IMR-90 (cell line): ENCODE measurements around the gene CCNJ. TPM values are rescaled to one million over a fixed set of nuclear protein-coding genes. Genes with fewer than 3 reads are reported as not detected.

Source experiments
- ATAC-seq: fragments of 200-7000 bp; cut with Tn5 transposase; 2 replicates; pipeline ENCODE4 v1.9.1; 2020; ENCODE audit warnings: low read depth, mild to moderate bottlenecking, moderate library complexity
- BruUV-seq: library from RNA; stranded (reverse); fragments of 400-500 nt; replicated peaks from 2 replicates; lab custom pipeline; 2021; lab: Mats Ljungman, UMichigan
- CTCF ChIA-PET: fragments of 300-600 bp; formaldehyde crosslinking; extraction: SDS; loops from one replicate; lab custom pipeline; 2021; ENCODE audit warnings: antibody characterized with exemption; lab: Yijun Ruan, JAX
- POLR2A ChIA-PET: fragments of 300-600 bp; sonication (Branson Sonifier 250); formaldehyde crosslinking; loops from one replicate; lab custom pipeline; 2022; ENCODE audit warnings: antibody characterized with exemption; ENCODE audit not compliant: unreplicated experiment; lab: Charles Lee
- DNase-seq: peaks from one replicate; pipeline ENCODE4 v3.0.0; 2013
- H2AFZ ChIP-seq: replicated peaks from 2 replicates; pipeline ENCODE3; 2013; ENCODE audit warnings: low read length, mild to moderate bottlenecking; ENCODE audit not compliant: poor library complexity
- H2AK5ac ChIP-seq: 2 replicates; pipeline ENCODE4 v1.6.1; 2013; ENCODE audit warnings: low read depth, low read length, inconsistent platforms
- H2AK9ac ChIP-seq: replicated peaks from 2 replicates; pipeline ENCODE3; 2013; ENCODE audit warnings: mild to moderate bottlenecking, low read depth, low read length, moderate library complexity; ENCODE audit not compliant: poor library complexity
- H2BK120ac ChIP-seq: 2 replicates; pipeline ENCODE4 v1.6.1; 2013; ENCODE audit warnings: low read depth, low read length, inconsistent platforms
- H2BK15ac ChIP-seq: 3 replicates; pipeline ENCODE4 v1.6.1; 2013; ENCODE audit warnings: low read depth, low read length, inconsistent platforms
- H2BK20ac ChIP-seq: 2 replicates; pipeline ENCODE4 v1.6.1; 2013; ENCODE audit warnings: low read depth, mild to moderate bottlenecking, inconsistent platforms, low read length, moderate library complexity
- H2BK5ac ChIP-seq: 2 replicates; pipeline ENCODE4 v1.6.1; 2013; ENCODE audit warnings: mild to moderate bottlenecking, low read depth, low read length, inconsistent platforms; ENCODE audit not compliant: poor library complexity, severe bottlenecking
- H3K14ac ChIP-seq: replicated peaks from 2 replicates; pipeline ENCODE4 v1.6.1; 2013; ENCODE audit warnings: low read depth, low read length, inconsistent platforms
- H3K18ac ChIP-seq: 2 replicates; pipeline ENCODE4 v1.6.1; 2013; ENCODE audit warnings: low read depth, low read length, control low read depth
- H3K23ac ChIP-seq: 2 replicates; pipeline ENCODE4 v1.6.1; 2013; ENCODE audit warnings: low read depth, low read length, inconsistent platforms
- H3K27ac ChIP-seq: 2 replicates; pipeline ENCODE4 v1.5.1; 2013; ENCODE audit warnings: mild to moderate bottlenecking, control low read depth, low read length; ENCODE audit not compliant: insufficient read depth
- H3K27me3 ChIP-seq: 2 replicates; pipeline ENCODE4 v1.6.1; 2013; ENCODE audit warnings: low read length; ENCODE audit not compliant: control insufficient read depth, insufficient read depth
- H3K36me3 ChIP-seq: 2 replicates; pipeline ENCODE4 v1.6.1; 2013; ENCODE audit warnings: low read length, mixed read lengths; ENCODE audit not compliant: control insufficient read depth, insufficient read depth
- H3K4ac ChIP-seq: 2 replicates; pipeline ENCODE4 v1.6.1; 2013; ENCODE audit warnings: low read depth, low read length, inconsistent platforms
- H3K4me1 ChIP-seq: 2 replicates; pipeline ENCODE4 v1.6.1; 2013; ENCODE audit warnings: low read length, mixed read lengths; ENCODE audit not compliant: control insufficient read depth, insufficient read depth
- H3K4me2 ChIP-seq: 2 replicates; pipeline ENCODE4 v1.6.1; 2013; ENCODE audit warnings: low read depth, mild to moderate bottlenecking, control low read depth, low read length, moderate library complexity
- H3K4me3 ChIP-seq: 2 replicates; pipeline ENCODE4 v1.5.1; 2013; ENCODE audit warnings: low read depth, mild to moderate bottlenecking, control low read depth, low read length, moderate library complexity; ENCODE audit not compliant: insufficient read depth
- H3K56ac ChIP-seq: 2 replicates; pipeline ENCODE4 v1.6.1; 2013; ENCODE audit warnings: low read length, inconsistent platforms; ENCODE audit not compliant: insufficient read depth; ENCODE audit errors: extremely low read depth
- H3K79me1 ChIP-seq, 2 experiments: 2 replicates each; pipeline ENCODE4 v1.6.1; 2013; ENCODE audit warnings: low read length in 2 of 2, inconsistent platforms in 1 of 2, low read depth in 1 of 2
- H3K9ac ChIP-seq: 2 replicates; pipeline ENCODE4 v1.6.1; 2013; ENCODE audit warnings: low read depth, low read length, control low read depth
- H3K9me1 ChIP-seq: 2 replicates; pipeline ENCODE4 v1.6.1; 2013; ENCODE audit warnings: low read length, inconsistent platforms; ENCODE audit not compliant: insufficient read depth
- H3K9me3 ChIP-seq: 2 replicates; pipeline ENCODE4 v1.6.1; 2013; ENCODE audit warnings: low read length; ENCODE audit not compliant: control insufficient read depth, insufficient read depth
- H4K20me1 ChIP-seq: 2 replicates; pipeline ENCODE4 v1.6.1; 2013; ENCODE audit warnings: low read length, inconsistent platforms; ENCODE audit not compliant: insufficient read depth
- H4K5ac ChIP-seq: 2 replicates; pipeline ENCODE4 v1.6.1; 2013; ENCODE audit warnings: mild to moderate bottlenecking, low read depth, low read length, control low read depth
- H4K8ac ChIP-seq, 2 experiments: 2 replicates each; pipeline ENCODE4 v1.6.1; 2013; ENCODE audit warnings: low read depth in 2 of 2, low read length in 2 of 2, control low read depth in 1 of 2, inconsistent platforms in 1 of 2
- H4K91ac ChIP-seq: 2 replicates; pipeline ENCODE4 v1.6.1; 2013; ENCODE audit warnings: low read depth, low read length, inconsistent platforms; ENCODE audit not compliant: insufficient read depth
- BHLHE40 ChIP-seq: fragments of 150-350 bp; IDR thresholded peaks from 2 replicates; pipeline ENCODE4 v1.6.1; 2016; ENCODE audit warnings: mild to moderate bottlenecking, low read depth, low read length
- CEBPB ChIP-seq: IDR thresholded peaks from 2 replicates; pipeline ENCODE4 v1.6.1; 2012; ENCODE audit warnings: low read depth, low read length, improper control_type of control experiment
- CHD1 ChIP-seq: IDR thresholded peaks from 2 replicates; pipeline ENCODE4 v1.6.1; 2012; ENCODE audit warnings: low read depth, low read length, improper control_type of control experiment
- FOS ChIP-seq: fragments of 150-350 bp; IDR thresholded peaks from 2 replicates; pipeline ENCODE4 v1.6.1; 2016; ENCODE audit warnings: low read depth, low read length
- MAFK ChIP-seq: IDR thresholded peaks from 2 replicates; pipeline ENCODE4 v1.6.1; 2012; ENCODE audit warnings: low read depth, low read length, improper control_type of control experiment
- MAZ ChIP-seq: IDR thresholded peaks from 2 replicates; pipeline ENCODE4 v1.6.1; 2012; ENCODE audit warnings: low read depth, mild to moderate bottlenecking, low read length, improper control_type of control experiment, moderate library complexity, borderline replicate concordance
- RAD21 ChIP-seq: IDR thresholded peaks from 2 replicates; pipeline ENCODE4 v1.6.1; 2012; ENCODE audit warnings: low read length, improper control_type of control experiment
- RCOR1 ChIP-seq: IDR thresholded peaks from 2 replicates; pipeline ENCODE4 v1.6.1; 2012; ENCODE audit warnings: mild to moderate bottlenecking, low read length, improper control_type of control experiment; ENCODE audit not compliant: insufficient replicate concordance
- RFX5 ChIP-seq: IDR thresholded peaks from 2 replicates; pipeline ENCODE4 v1.8.0; 2012; ENCODE audit warnings: low read depth, mild to moderate bottlenecking, low read length, moderate library complexity
- SMC3 ChIP-seq: fragments of 150-350 bp; IDR thresholded peaks from 2 replicates; pipeline ENCODE4 v1.6.1; 2016; ENCODE audit warnings: low read depth, mild to moderate bottlenecking, antibody characterized with exemption, low read length, moderate library complexity
- WGBS, 2 experiments: methylation state at CpG; one replicate each; pipeline versions ENCODE4 v1.1.5 to v1.1.7; 2013; ENCODE audit warnings: missing lambda C conversion rate in 2 of 2; ENCODE audit not compliant: insufficient read length in 1 of 2; ENCODE audit errors: extremely low coverage in 2 of 2; 5-methylcytosine and 5-hydroxymethylcytosine counted together
- dilution Hi-C: fragments of 300-500 bp; cut with HindIII; formaldehyde crosslinking; loops from one replicate; pipeline ENCODE4 v1.14.3; 2018; ENCODE audit warnings: low sequenced_read_pairs; ENCODE audit not compliant: unreplicated experiment
- in situ Hi-C: fragments of 300-500 bp; cut with MboI; formaldehyde crosslinking; loops from 3 replicates; pipeline ENCODE4 v1.14.3; 2019; ENCODE audit warnings: low sequenced_read_pairs, inconsistent platforms, mixed read lengths
- intact Hi-C: fragments of 100-400 bp; cut with micrococcal nuclease; formaldehyde crosslinking; loops from 2 replicates; pipeline ENCODE4 v1.10.0; 2022
- polyA plus RNA-seq, 3 experiments: library from polyadenylated mRNA; depleted of rRNA; stranded (reverse); fragments of >200 nt; gene quantifications; 2 replicates each; pipeline ENCODE4 v1.2.3, GENCODE V29; 2012; ENCODE audit warnings: low replicate concordance in 1 of 3
- total RNA-seq: library from RNA; depleted of rRNA; stranded (reverse); fragments of >200 nt; gene quantifications from 2 replicates; pipeline ENCODE4 v1.2.3, GENCODE V29; 2012
- TF ChIP-seq, protein P1 (sequence below): conservative IDR thresholded peaks from 2 replicates; pipeline ENCODE4 v1.5.1; 2012; ENCODE audit warnings: mild to moderate bottlenecking, low read depth, low read length, improper control_type of control experiment
- TF ChIP-seq, protein P2 (sequence below): fragments of 150-350 bp; IDR thresholded peaks from 2 replicates; pipeline ENCODE4 v1.6.1; 2017; ENCODE audit warnings: mild to moderate bottlenecking, antibody characterized with exemption, low read length, low read depth

CCNJ gene
- total and polyA plus RNA-seq, 2 of the 4 experiments (the other 2 are of a cell fraction) = 5.4 to 10.0 TPM

DNA sequence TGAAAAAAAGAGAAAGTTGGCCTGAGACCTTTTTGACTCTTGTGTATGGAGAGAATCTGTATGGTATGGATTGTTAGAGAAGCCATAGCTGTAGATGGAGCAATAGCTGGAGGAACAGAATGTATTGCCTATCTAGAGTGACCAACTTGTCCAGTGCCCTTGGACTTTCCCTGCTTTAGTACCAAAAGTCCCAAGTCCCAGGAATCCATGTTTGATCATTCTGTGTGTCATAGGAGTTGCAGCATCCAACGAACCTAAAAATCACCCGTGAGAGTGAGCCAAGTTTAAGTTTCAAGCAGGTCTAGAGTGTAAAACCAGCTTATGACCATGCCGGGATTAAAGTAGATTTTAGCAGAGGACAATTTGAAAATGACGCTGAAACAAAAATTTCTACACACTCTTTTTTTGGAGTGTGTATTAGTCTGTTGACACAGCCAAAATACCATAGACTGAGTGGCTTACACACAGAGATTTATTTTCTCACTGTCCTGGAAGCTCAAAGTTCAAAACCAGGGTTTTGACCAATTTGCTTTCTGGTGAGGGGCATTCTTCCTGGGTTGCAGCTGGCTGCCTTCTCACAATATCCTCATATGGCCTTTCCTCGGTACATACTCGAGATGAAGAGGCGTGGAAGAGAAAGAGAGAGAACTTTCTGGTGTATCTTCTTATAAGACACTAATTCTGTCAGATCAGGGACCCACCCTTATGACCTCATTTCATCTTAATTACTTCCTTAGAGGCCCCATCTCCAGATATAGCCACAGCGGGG, 49.8 kb downstream of the CCNJ start:
- H2AK9ac ChIP-seq = no peak overlapping the region
- CTCF ChIA-PET = no interaction called here
- H3K4me2 ChIP-seq = no peak overlapping the region
- TF ChIP-seq, protein P1, sequence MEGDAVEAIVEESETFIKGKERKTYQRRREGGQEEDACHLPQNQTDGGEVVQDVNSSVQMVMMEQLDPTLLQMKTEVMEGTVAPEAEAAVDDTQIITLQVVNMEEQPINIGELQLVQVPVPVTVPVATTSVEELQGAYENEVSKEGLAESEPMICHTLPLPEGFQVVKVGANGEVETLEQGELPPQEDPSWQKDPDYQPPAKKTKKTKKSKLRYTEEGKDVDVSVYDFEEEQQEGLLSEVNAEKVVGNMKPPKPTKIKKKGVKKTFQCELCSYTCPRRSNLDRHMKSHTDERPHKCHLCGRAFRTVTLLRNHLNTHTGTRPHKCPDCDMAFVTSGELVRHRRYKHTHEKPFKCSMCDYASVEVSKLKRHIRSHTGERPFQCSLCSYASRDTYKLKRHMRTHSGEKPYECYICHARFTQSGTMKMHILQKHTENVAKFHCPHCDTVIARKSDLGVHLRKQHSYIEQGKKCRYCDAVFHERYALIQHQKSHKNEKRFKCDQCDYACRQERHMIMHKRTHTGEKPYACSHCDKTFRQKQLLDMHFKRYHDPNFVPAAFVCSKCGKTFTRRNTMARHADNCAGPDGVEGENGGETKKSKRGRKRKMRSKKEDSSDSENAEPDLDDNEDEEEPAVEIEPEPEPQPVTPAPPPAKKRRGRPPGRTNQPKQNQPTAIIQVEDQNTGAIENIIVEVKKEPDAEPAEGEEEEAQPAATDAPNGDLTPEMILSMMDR = no peak
- TF ChIP-seq CHD1 (no peak), RFX5 (no peak), CEBPB (no peak), MAFK (no peak), SMC3 (no peak), FOS (no peak), RCOR1 (no peak), BHLHE40 (no peak), MAZ (no peak), RAD21 (no peak)
- TF ChIP-seq, protein P2, sequence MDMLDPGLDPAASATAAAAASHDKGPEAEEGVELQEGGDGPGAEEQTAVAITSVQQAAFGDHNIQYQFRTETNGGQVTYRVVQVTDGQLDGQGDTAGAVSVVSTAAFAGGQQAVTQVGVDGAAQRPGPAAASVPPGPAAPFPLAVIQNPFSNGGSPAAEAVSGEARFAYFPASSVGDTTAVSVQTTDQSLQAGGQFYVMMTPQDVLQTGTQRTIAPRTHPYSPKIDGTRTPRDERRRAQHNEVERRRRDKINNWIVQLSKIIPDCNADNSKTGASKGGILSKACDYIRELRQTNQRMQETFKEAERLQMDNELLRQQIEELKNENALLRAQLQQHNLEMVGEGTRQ = no peak
- no TSS peak for BruUV-seq
- intact Hi-C loops (no loop called here), dilution Hi-C loops (no loop called here), in situ Hi-C loops (loop anchor here (5.0 kb wide), 1 partner anchor 34 kb away; no protein-coding TSS in a partner anchor)
- no peak overlapping the region for H3K18ac ChIP-seq
- no peak overlapping the region for H3K23ac ChIP-seq
- no peak overlapping the region for H3K27ac ChIP-seq
- H3K79me1 ChIP-seq = no peaks in the 10 kb centered on the region; a peak in 1 of 4 replicates
- no peak overlapping the region for H3K14ac ChIP-seq
- no peak overlapping the region for H2AFZ ChIP-seq
- POLR2A ChIA-PET = no interaction called here
- H4K5ac ChIP-seq = no peak overlapping the region
- H3K36me3 ChIP-seq = no peaks in the 10 kb centered on the region
- H2BK120ac ChIP-seq = no peak overlapping the region
- H3K9me3 ChIP-seq = peaks cover 4% of the 10 kb centered on the region
- H4K91ac ChIP-seq = no peak overlapping the region
- WGBS, 2 experiments = no CpG with 5 or more reads among the region's 8 CpGs
- H2BK20ac ChIP-seq = no peak overlapping the region
- no peak overlapping the region for H3K4ac ChIP-seq
- no peak overlapping the region for H3K4me3 ChIP-seq
- ATAC-seq (no peak), DNase-seq (no peak)
- peaks cover 4% of the 10 kb centered on the region; the same call in 1 of the 2 replicates for H3K9me1 ChIP-seq
- no peak overlapping the region for H2AK5ac ChIP-seq
- no peak overlapping the region for H3K9ac ChIP-seq
- peaks cover 3% of the 10 kb centered on the region for H3K4me1 ChIP-seq
- peaks cover 2% of the 10 kb centered on the region for H3K27me3 ChIP-seq
- H4K8ac ChIP-seq = no peak overlapping the region
- H4K20me1 ChIP-seq = no peaks in the 10 kb centered on the region
- H2BK5ac ChIP-seq = no peak overlapping the region
- no peak overlapping the region for H2BK15ac ChIP-seq
- H3K56ac ChIP-seq = no peak overlapping the region
